Measurements from ENCODE around the gene SMLR1.

The SMLR1 gene

DNA sequence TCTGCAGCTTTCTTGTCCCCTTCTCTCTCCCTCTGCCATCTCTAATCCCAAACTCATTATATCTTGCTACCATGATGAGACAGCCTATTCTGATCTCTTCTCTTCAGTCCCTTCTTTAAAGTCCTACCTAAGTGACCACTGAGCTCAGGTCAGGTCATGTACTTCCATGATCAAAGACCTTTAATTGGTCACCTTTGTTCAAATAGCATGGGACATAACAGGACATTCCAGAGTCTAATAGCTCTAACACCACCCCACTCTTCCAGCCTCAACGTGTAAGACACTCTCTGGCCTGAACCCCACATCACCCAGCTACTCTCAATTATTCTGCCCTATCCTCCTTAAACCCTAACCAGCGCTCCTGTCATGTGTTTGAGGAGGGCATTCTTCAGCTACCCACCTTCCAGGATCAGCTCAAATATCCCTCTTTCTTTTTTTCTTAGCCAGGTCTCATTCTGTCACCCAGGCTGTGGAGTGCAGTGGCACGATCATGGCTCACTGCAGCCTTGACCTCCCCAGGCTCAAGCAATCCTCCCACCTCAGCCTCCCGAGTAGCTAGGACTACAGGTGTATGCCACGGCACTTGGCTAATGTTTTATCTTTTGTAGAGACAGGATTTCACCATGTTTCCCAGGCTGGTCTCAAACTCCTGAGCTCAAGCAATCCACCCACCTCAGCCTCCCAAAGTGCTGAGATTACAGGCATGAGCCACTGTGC is 2.1 kb upstream of the SMLR1 start:
- DNase-seq (ENCODE audit: low read depth in 2 of 2), result no peak

DNA sequence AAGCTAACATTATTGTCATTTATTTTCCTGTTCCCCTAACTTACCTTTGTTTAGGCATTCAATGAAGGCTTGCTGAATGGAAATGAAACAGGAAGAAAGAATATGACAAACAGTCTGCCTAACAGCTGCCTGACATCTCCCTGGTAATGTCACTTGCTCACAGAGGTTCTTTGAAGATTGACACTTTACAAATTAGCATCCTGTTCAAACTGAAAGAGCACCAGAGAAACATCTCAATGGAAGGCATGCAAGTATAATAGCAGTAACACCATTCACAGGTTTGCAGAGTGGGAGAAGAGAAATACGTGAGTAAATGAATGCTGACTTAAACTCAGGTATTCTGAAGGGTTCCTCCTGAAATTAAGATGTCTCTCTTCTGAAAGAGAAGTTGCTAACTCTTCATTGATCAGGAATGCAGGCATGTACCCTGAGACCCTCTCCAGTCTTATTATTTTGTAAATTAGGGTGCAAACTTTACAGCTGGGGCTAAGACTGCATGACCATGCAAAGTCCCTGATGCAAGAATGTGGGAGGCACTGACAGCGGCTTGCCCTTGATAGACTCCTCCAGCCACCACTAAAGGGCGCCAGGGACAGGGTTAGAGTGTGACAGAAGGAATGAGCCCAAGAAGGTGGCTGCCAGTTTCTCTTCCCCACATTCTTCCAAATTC is 1.3 kb upstream of the SMLR1 start:
- DNase-seq (ENCODE audit: low read depth in 2 of 2), result no peak

DNA sequence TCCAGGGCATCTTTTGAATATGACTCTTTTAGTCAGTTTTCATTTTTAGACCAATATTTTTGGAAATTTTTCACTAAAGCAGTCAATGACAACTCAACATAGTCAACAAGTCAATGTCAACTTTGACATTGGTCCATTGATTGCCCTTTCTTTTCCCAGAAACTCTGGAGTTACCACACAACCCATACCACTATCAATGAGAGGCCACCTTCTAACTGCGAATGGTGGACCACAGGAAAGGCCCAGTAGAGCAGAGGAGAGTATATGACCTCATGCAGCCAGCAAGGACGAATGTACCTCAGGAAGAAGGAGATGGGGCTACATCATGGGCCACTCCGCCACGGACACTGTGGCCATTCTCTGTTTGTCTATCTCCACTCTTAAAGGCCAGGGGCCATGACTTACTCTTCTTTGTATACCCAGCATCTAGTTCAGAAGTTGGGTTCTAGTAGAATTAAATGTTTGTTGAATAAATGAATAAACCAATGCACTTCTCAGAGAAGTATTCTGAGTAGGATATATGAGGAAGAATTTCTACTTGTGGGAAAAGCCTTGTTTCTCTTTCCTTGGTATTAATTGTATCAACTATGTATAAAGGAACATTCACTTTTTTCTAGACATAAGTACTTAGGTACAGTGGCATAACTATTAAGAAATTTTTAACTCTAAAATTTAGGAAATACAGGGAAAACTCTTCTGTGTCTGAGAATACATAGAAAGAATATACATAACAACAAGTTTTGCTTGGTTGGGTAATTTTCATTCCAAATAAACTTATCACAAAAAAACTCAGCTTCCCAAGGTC is 562 bp upstream of the SMLR1 start:
- no peak for DNase-seq (ENCODE audit: low read depth in 2 of 2)

DNA sequence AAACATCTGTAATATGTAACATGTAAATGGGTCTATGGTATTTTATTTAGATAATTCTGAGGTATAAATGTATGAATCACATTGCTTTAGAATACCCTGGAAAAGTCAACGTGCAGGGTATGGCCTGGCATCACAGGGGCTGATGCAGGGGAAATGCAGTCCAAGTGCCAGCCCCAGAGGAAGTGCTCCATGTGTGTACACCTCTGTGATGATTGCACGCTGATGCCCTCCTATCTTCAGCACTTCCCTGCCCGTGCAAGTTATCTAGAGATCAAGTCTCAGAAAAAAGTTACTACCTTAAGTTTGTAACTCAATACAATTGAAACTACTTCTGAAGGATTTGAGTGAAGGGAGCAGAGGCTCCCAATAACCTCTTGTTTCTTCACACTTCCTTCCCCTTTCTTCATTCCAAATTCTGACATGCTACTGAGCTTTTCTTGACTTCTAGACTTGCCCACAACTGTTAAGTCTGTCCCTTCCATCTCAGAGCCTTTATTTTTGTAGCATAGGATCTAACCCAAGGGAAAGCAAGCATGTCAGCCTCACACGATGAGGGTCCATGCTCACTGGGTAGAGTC is 2.2 kb downstream of the SMLR1 start:
- no peak for DNase-seq (ENCODE audit: low read depth in 2 of 2)

DNA sequence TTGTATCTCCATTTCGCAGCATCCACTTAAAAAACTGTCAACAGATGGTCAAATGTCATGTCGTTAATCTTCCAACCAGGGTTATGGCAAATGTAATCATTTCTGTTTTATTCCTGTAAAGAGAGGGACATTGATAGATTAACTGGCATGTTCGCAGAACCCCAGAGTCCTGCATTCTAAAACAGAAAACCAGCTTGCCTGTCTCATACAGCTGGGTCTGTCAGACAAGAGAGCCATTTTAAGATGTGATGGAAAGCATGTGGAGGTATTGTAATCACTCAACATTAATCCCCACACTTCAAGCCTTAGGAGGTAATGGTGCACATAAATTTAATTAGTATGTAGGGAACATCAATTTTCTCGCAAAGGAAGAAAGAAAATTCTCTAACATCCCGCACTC is 4.4 kb downstream of the SMLR1 start:
- DNase-seq (ENCODE audit: low read depth in 2 of 2), result no peak

DNA sequence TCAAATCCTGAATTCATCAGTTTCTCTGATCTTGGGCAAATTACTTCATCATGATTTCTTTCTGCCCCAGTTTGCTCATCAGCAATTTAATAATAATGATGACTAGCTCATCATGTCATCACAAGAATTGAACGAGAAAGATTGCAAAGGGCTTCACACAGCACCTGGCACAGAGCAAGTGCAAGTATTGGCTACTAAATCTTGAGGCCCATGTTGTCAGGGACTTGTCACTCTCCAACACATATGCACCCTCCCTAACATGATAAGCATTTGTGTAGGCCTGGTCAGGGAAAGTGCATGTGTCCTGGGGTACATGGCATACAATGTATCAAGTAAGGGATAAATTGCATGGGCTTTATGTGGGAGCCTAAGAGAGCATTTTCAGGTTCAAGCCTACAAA is 6.4 kb downstream of the SMLR1 start:
- DNase-seq (ENCODE audit: low read depth in 2 of 2), result no peak

DNA sequence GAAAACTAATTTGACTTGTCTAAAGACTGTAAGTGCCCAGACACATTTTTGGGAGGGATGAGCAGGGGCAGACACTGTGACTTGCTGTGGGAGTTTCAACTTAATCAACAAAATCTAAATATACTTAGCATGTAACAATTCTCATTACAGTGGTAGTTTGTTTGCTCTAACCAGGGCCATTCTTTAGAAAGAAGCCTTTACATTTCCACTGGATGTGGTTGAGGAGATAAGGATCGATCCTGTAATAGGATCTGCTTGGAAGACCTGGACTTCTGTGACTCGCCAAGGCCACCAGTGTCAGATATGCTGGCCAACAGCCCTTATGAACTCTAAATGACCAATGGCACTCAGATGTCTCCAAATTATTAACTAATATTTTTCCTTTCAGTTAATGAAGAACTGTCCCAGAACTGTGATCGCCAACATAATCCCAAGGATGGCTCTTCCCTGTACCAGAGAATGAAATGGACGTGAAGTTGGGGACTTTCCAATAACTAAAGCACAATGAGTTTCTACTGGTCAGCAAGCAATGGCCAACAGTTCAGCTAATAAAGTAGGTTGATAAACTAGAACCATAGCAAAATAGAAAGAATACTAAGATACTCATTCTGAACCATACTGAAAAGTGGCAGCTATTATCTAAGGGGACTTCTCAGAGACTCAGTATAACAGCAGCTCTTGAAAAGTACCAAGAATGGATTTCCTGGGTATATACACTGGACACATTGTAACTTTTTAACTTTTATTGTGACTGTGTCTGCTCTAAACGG is 7.5 kb downstream of the SMLR1 start:
- DNase-seq (ENCODE audit: low read depth in 2 of 2), result no peak

DNA sequence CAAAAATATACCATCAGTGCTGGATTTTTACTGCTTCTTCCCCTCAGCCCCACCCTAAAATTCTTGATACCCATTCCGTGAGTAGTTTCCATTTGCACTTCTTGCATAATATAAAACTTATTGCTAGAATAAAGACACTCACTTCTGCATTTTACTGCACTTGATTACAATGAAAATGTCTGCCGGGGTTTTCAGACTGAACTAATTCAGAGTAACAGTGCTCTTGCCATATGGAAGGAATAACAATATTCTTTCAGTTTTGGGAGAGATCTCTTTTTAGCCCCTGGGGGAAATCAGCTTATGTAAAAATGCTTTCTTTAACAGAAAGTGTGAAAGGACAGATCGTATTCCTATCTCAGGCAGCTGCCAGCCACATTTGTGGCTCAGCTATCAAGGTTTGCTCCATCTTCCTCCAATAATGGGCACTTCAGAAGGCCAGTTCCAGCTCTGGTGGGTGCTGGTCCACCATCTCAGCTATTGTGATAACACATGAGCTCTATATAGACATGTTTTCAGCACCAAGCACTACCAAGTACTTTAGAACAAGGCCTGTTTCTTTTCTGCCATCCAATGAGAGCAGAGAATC is 8.9 kb downstream of the SMLR1 start:
- DNase-seq (ENCODE audit: low read depth in 2 of 2), result no peak

DNA sequence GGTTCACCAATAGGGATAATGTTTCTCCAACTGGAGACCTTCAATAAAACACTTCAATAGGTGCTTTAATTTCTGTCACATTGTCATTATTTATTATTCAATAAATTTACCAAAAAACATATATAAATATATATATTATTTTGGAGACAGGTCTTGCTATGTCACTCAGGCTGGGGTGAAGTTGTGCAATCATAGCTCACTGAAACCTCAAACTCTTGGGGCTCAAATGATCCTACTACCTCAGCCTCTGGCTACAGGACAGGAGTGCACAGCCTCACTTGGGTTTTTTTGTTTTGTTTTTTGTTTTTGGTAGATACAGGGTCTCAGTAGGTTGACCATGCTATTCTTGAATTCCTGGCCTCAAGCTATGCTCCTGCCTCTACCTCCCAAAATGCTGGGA is 9.9 kb downstream of the SMLR1 start:
- DNase-seq (ENCODE audit: low read depth in 2 of 2), result no peak

DNA sequence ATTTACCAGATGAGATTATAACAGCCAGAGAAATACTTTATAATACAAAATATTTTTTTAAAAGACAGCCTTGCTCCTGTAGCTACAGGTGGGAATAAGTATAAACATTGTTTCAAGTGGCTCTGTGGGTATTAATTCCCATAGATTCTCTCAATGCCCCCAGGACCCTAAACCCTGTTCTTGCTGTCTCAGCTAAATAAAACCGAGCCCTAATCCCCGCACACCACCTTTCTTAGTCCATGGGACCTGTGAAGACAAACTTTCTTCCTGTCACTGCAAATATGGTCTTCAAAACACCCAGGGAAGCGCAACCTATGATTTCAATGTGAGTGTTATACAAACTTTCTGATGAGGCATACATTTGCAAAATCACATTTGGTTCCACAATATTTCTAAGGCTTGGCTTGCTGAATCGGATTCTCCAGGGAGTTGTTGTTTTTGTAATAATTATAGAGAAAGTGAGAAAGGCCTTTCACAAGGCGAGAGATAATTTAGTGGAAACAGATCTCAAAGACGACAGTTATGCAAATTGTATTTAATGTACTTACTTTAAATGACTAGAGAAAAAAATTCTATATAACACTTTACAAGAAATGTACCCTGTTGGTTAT is 11.1 kb downstream of the SMLR1 start:
- DNase-seq (ENCODE audit: low read depth in 2 of 2), result no peak

DNA sequence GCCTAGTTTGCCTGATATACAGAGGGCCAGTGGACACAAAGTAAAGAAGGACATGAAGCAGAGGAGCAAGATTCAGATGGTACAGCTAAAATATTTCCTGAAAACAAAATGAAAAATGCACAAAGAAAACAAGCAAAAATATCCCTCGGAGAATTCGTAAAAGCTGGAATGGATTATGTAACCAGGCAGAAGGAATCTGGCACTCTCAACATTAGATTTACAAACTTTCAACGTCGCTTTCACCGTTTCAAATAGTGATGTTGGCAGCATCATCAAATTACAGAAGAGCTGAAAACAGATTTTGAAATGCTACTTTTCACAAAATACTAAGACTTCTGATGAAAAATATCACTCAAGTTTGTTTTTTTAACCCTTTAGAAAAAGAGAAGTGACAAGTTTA is 11.7 kb downstream of the SMLR1 start:
- DNase-seq (ENCODE audit: low read depth in 2 of 2), result no peak

DNA sequence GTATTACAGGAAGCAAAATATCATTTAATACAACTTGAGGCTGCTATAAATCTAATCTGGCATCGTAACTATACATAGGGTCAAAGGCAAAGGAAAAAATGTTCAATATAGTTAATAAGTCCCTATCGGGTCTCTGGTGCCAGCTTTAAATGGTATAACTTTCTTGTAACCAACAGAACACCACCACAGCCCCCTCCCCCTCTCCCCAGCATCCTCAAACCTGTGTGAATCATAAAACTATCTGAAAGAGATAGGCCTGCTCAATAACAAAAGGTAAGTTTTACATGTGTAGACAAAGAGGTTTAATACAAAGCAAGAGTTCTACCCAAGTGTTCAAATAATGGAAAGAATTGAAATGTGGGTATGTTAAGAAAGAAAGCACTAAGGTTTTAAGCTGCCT is 12.2 kb downstream of the SMLR1 start:
- no peak for DNase-seq (ENCODE audit: low read depth in 2 of 2)

DNA sequence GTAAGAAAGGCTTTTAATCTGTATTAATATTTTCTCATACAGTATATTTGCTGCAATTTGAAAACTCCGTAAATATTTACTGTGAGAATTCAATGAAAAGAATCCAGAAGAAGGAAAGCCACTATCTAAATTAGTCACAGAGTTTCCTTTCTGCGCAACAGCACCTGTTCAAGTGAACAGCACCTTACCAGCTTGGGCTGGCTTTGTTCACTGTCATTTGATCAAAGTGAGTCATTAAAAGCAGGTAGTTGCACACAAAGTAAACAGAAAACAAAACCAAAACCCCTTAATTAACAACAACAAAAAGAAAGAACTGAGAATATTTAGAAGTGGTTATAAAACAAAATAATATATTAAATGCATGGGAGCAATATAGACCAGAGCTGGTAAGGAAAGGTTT is 12.8 kb downstream of the SMLR1 start:
- DNase-seq (ENCODE audit: low read depth in 2 of 2), result no peak

DNA sequence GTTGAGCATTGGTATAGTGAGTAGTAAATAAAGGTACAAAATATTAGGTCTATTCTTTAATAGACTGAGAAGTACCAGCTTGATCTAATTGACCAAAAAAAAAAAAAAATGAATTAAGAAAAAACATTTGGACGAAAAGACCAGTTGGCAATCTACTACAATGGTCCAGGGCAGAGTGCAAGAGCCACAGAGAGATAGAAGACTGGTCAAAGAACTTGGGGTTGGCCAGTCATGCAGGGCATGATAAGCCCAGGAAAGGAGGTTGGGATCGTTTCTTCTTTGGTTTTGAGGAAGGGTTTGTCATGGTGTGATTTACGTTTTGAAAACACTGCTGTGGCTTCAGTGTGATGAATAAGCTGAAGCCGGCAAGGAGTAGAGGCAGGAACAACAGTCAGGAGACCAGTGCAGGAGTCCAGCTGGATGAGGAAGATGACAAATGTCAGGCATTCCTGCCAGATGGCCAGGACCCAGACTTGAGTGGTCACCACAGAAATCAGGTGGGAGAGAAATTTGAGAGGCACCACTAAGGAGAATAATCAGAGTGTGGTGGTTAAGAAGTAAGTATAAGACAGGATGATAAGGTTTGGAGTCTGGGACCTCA is 14.0 kb downstream of the SMLR1 start:
- DNase-seq (ENCODE audit: low read depth in 2 of 2), result no peak

DNA sequence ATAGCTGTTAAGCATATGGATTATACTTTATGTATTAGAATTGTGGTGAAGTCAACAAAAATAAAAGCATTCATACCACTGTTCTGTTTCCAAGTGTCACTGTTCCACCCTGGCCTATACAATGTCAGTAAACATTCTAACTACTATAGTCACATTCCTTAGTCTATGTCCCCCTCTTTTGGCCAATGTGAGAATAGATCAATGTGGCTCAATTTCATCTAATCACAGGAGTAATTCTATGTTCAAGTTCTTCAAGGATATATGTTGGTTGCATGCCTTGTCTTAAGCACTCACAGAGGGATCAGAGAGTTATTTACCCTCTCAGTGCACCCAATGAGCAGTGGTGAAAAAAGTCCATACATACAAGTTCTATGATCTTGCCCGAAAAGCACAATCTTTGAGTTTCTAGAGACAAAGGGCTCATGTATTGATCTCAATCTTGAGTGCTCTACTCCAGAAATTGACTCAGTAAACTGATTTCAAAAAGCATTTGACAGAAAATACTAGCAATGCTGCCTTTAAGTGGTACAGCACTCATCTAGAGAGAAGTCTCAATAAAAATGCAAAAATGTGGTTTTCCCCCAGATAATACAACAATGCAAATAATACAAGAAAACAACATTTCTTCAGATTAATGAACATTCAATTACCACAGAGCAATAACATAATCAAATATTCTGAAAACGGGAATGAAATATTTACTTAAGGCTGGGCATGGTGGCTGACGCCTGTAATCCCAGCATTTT is 16.5 kb downstream of the SMLR1 start:
- no peak for DNase-seq (ENCODE audit: low read depth in 2 of 2)

DNA sequence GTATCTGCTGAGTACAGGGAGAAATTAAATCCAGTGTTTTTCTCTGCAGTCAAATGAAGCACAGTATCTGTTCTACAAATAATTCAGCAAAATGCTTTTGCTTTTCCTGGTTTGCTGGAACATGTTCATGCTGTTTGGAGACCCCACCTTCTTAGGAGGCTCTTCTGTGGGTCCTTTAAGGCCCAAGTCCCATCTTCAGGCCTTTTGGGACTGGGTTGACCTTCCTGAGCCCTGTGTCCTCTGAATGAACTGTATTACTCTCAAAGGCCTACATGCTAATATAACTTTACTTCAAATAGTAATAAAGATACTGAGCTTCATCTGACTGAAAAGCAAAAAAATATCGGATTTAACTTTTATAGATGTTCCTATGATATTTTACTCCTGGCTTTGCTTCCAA is 19.3 kb downstream of the SMLR1 start:
- DNase-seq (ENCODE audit: low read depth in 2 of 2), result no peak

DNA sequence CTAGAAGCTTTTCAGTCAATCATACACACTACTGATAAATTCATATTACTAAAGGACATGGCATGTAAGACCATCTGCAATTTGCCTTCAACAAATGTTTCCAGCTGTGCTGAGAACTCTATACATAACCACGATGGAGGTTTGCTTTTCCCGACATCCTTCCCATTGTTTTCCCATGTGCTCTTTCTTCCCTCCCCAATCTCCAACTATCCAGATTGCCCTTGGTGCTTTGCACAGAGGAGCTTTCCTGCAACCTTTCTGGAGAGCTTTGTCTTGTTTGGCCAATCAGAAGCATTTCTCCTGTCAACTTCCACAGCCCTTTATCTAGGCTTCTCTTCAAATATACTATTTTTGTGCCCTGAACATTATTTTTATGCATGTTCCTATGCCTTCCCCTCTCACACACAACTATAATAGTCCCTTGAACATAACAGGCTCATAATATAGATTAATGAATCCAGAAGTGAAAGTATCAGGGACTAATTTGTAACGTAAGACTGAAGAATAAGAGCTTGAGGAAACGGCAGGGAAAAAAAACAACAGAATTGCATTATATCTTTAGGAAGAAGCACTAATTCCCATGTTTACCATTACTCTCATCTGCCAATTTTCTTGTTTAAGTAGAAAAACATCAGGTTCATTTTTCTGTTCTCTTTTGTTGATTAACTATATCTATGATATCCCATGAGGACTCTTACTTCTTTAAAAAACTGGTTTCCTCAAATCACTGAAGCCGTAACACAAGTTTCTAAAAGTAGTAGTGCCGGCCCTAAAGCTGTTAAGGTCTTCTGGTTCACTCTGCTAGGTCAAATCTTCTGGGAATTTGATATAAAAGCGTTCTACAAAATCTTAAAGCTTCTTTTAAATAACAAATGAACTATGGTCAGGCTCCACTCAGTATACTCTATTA is 20.1 kb downstream of the SMLR1 start:
- no peak for DNase-seq (ENCODE audit: low read depth in 2 of 2)

DNA sequence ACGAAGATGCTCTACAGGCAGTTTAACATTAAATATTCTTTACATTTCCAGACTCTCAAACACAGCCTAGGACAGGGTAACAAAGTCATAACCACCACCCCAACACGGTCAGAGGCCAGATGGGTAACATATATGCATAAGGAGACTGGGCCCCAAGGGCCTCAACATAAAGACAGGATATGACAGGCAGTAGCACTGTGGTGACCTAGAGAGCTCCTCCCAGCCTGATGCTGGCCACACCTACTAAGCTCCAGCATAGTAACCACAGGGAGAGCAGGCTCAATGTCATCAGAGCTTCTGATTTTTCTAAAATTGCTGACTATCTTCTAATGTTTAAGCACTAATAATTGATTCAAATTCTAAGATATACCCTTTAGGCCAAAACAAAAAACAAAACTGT is 21.7 kb downstream of the SMLR1 start:
- DNase-seq (ENCODE audit: low read depth in 2 of 2), result no peak

DNA sequence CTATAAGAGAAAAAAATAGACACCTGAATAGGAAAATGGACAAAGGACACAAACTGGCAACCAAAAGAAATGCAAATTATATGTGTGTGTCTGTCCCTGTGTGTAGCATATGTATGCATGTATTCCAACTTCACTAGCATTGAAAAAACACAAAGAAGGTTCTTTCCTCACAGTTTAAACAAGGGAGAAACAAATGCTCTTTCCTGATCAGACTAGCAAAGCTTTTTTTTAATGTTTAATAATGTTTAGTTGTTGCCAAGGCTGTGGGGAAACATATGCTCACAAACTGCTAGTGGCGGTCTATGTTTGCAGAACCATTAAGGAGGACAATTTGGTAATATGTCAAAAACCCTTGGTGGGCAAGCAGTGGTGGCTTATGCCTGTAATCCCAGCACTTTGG is 22.4 kb downstream of the SMLR1 start:
- no peak for DNase-seq (ENCODE audit: low read depth in 2 of 2)

Data from stimulated activated CD8-positive, alpha-beta memory T cell treated with anti-CD3 and anti-CD28 coated beads, Interleukin-2, amount 100 ng/mL, for 1 hour (primary cell).